H9 (cell line): ENCODE data around the gene OAS2. TPM values are rescaled to one million over a fixed set of nuclear protein-coding genes. Genes with fewer than 3 reads are reported as not detected.

Experiments used
- DNase-seq: peaks from one replicate; pipeline ENCODE4 v3.0.0-alpha.2; 2017
- H2AFZ ChIP-seq: one replicate; pipeline ENCODE4 v1.6.1; 2013; ENCODE audit warnings: mild to moderate bottlenecking, low read length, control low read depth, moderate library complexity
- H2AK5ac ChIP-seq: 2 replicates; pipeline ENCODE4 v1.6.1; 2013; ENCODE audit warnings: low read length, control low read depth, mixed read lengths; ENCODE audit not compliant: insufficient read length
- H2BK120ac ChIP-seq: one replicate; pipeline ENCODE4 v1.6.1; 2013; ENCODE audit warnings: low read depth, mild to moderate bottlenecking, low read length, control low read depth, inconsistent platforms; ENCODE audit not compliant: poor library complexity, severe bottlenecking
- H2BK12ac ChIP-seq: 2 replicates; pipeline ENCODE4 v1.6.1; 2013; ENCODE audit warnings: low read length, control low read depth, mixed read lengths, low read depth; ENCODE audit not compliant: insufficient read length
- H2BK15ac ChIP-seq: 2 replicates; pipeline ENCODE4 v1.6.1; 2013; ENCODE audit warnings: low read depth, low read length, control low read depth
- H2BK20ac ChIP-seq: one replicate; pipeline ENCODE4 v1.6.1; 2013; ENCODE audit warnings: low read depth, mild to moderate bottlenecking, low read length, control low read depth, inconsistent platforms; ENCODE audit not compliant: poor library complexity, severe bottlenecking
- H2BK5ac ChIP-seq: 2 replicates; pipeline ENCODE4 v1.6.1; 2013; ENCODE audit warnings: low read length, control low read depth, mixed read lengths; ENCODE audit not compliant: insufficient read length
- H3K14ac ChIP-seq: 2 replicates; pipeline ENCODE4 v1.6.1; 2013; ENCODE audit warnings: low read length, control low read depth; ENCODE audit not compliant: insufficient read depth
- H3K18ac ChIP-seq: 2 replicates; pipeline ENCODE4 v1.6.1; 2013; ENCODE audit warnings: low read depth, mild to moderate bottlenecking, mixed read lengths, low read length, control low read depth; ENCODE audit not compliant: insufficient read length
- H3K23ac ChIP-seq: 2 replicates; pipeline ENCODE4 v1.6.1; 2013; ENCODE audit warnings: low read length, control low read depth, mixed read lengths, low read depth; ENCODE audit not compliant: insufficient read length
- H3K23me2 ChIP-seq: 2 replicates; pipeline ENCODE4 v1.6.1; 2013; ENCODE audit warnings: low read depth, mild to moderate bottlenecking, mixed read lengths, low read length, control low read depth; ENCODE audit not compliant: insufficient read length, poor library complexity, severe bottlenecking
- H3K27ac ChIP-seq: 2 replicates; pipeline ENCODE4 v1.5.1; 2013; ENCODE audit warnings: low read length, control low read depth, mixed read lengths, low read depth; ENCODE audit not compliant: insufficient read length
- H3K27me3 ChIP-seq: 2 replicates; pipeline ENCODE4 v1.6.1; 2013; ENCODE audit warnings: low read length, control low read depth, inconsistent platforms; ENCODE audit not compliant: insufficient read depth
- H3K4ac ChIP-seq: 2 replicates; pipeline ENCODE4 v1.6.1; 2013; ENCODE audit warnings: low read depth, mild to moderate bottlenecking, control low read depth, inconsistent platforms, low read length, moderate library complexity
- H3K4me1 ChIP-seq: 2 replicates; pipeline ENCODE4 v1.6.1; 2013; ENCODE audit warnings: low read length, control low read depth, inconsistent platforms; ENCODE audit not compliant: insufficient read depth
- H3K4me2 ChIP-seq: 2 replicates; pipeline ENCODE4 v1.6.1; 2013; ENCODE audit warnings: low read length, control low read depth, mixed read lengths; ENCODE audit not compliant: insufficient read length, insufficient read depth
- H3K56ac ChIP-seq: 2 replicates; pipeline ENCODE4 v1.6.1; 2013; ENCODE audit warnings: low read depth, mild to moderate bottlenecking, mixed read lengths, low read length, control low read depth; ENCODE audit not compliant: insufficient read length
- H3K79me1 ChIP-seq: 2 replicates; pipeline ENCODE4 v1.6.1; 2013; ENCODE audit warnings: low read depth, mild to moderate bottlenecking, moderate library complexity, low read length, control low read depth, inconsistent platforms; ENCODE audit not compliant: insufficient read depth, poor library complexity, severe bottlenecking
- H3K79me2 ChIP-seq: 2 replicates; pipeline ENCODE4 v1.6.1; 2013; ENCODE audit warnings: low read length, control low read depth, inconsistent platforms; ENCODE audit not compliant: insufficient read depth
- H3K9ac ChIP-seq: 2 replicates; pipeline ENCODE4 v1.6.1; 2013; ENCODE audit warnings: low read length, control low read depth, mixed read lengths; ENCODE audit not compliant: insufficient read length; ENCODE audit errors: extremely low read depth
- H3K9me3 ChIP-seq: one replicate; pipeline ENCODE4 v1.6.1; 2013; ENCODE audit warnings: low read depth, low read length, inconsistent platforms; ENCODE audit not compliant: control insufficient read depth
- H3T11ph ChIP-seq: one replicate; pipeline ENCODE4 v1.6.1; 2013; ENCODE audit warnings: mild to moderate bottlenecking, low read length, control low read depth, inconsistent platforms
- H4K20me1 ChIP-seq: one replicate; pipeline ENCODE4 v1.6.1; 2013; ENCODE audit not compliant: control insufficient read depth, insufficient read length, insufficient read depth
- H4K5ac ChIP-seq: 2 replicates; pipeline ENCODE4 v1.6.1; 2013; ENCODE audit warnings: low read depth, mild to moderate bottlenecking, mixed read lengths, low read length, control low read depth; ENCODE audit not compliant: insufficient read length
- H4K8ac ChIP-seq: replicated peaks from 2 replicates; pipeline ENCODE4 v1.6.1; 2013; ENCODE audit warnings: low read length, control low read depth, mixed read lengths, low read depth; ENCODE audit not compliant: insufficient read length
- H4K91ac ChIP-seq: 2 replicates; pipeline ENCODE4 v1.6.1; 2013; ENCODE audit warnings: low read depth, mild to moderate bottlenecking, moderate library complexity, mixed read lengths, low read length, control low read depth; ENCODE audit not compliant: insufficient read length
- H3K27ac Mint-ChIP-seq, 3 experiments: 2 replicates in 2 of 3; 3 replicates in 1 of 3; pipeline ENCODE4 v1.8.0; 2020 to 2021; ENCODE audit warnings: mixed read lengths in 3 of 3, mild to moderate bottlenecking in 1 of 3, moderate library complexity in 1 of 3
- H3K27me3 Mint-ChIP-seq: 2 replicates; pipeline ENCODE4 v1.8.0; 2021; ENCODE audit warnings: low read depth, mild to moderate bottlenecking, moderate library complexity, mixed read lengths
- H3K36me3 Mint-ChIP-seq, 3 experiments: 2 replicates in 2 of 3; 3 replicates in 1 of 3; pipeline ENCODE4 v1.8.0; 2020 to 2021; ENCODE audit warnings: low read depth in 3 of 3, mixed read lengths in 3 of 3; ENCODE audit not compliant: insufficient read depth in 1 of 3
- H3K4me1 Mint-ChIP-seq, 2 experiments: 2 replicates each; pipeline ENCODE4 v1.8.0; 2020; ENCODE audit warnings: mixed read lengths in 2 of 2
- H3K4me3 Mint-ChIP-seq, 2 experiments: 2 replicates in 1 of 2; 3 replicates in 1 of 2; pipeline ENCODE4 v1.8.0; 2020 to 2021; ENCODE audit warnings: mild to moderate bottlenecking in 2 of 2, mixed read lengths in 2 of 2, moderate library complexity in 1 of 2
- H3K9me3 Mint-ChIP-seq, 2 experiments: 2 replicates in 1 of 2; 3 replicates in 1 of 2; pipeline ENCODE4 v1.8.0; 2020; ENCODE audit warnings: mild to moderate bottlenecking in 2 of 2, mixed read lengths in 2 of 2, moderate library complexity in 1 of 2
- WGBS: extraction: QIAGEN DNeasy Blood & Tissue Kit; methylation state at CpG from one replicate; pipeline ENCODE4 v1.1.7; 2013; ENCODE audit warnings: missing lambda C conversion rate, low lambda C conversion rate, mixed read lengths; ENCODE audit not compliant: insufficient read length; ENCODE audit errors: extremely low coverage; 5-methylcytosine and 5-hydroxymethylcytosine counted together
- total RNA-seq: library from RNA; stranded (reverse); gene quantifications from 2 replicates; pipeline ENCODE4 v1.2.1, GENCODE V29; 2021
- TF ChIP-seq, protein P1 (sequence below): fragments of 200-600 bp; sonication (generic); conservative IDR thresholded peaks from 3 replicates; pipeline ENCODE4 v1.8.0; 2021; ENCODE audit warnings: antibody characterized with exemption, mild to moderate bottlenecking

The OAS2 gene
- total RNA-seq, 1 experiment from 2014 or later = not detected

DNA sequence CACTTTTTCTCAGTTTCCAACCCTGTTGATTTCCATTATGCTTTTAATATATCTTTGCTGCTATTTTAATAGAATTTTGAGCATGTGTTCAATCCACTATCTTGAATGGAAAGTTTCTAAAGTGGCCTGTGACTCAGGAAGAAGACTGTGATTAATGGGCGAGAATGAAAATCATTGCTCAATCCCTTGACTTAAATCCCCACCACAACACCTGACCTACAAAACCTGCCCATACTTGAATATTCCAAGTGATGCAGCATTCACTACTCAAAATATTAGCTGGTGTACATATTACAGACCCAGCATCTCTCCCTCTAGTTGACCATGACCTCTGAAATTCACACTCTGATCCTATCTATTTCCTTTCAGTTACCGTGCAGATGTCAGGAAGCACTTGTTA, 41.4 kb upstream of the OAS2 start:
- H3K4me1 ChIP-seq = no peaks in the 10 kb centered on the region
- no peak overlapping the region for H3K9ac ChIP-seq
- H3K4me1 Mint-ChIP-seq = peaks cover 13 to 27% of the 10 kb centered on the region in 2 experiments
- H2AFZ ChIP-seq = no peak overlapping the region
- H3K27ac ChIP-seq = no peak overlapping the region
- no peaks in the 10 kb centered on the region for H3K9me3 ChIP-seq
- H3K23me2 ChIP-seq = peaks cover 8% of the 10 kb centered on the region
- no CpG with 5 or more reads among the region's 2 CpGs for WGBS
- no peaks in the 10 kb centered on the region for H3K79me1 ChIP-seq
- no peak overlapping the region for H3K23ac ChIP-seq
- H3K36me3 Mint-ChIP-seq = no peaks in the 10 kb centered on the region
- H3K27me3 ChIP-seq = no peaks in the 10 kb centered on the region; the same call in 1 of the 2 replicates
- no peak overlapping the region for H2BK12ac ChIP-seq
- no peak overlapping the region for H3K4me2 ChIP-seq
- H2AK5ac ChIP-seq = no peak overlapping the region
- no peak overlapping the region for H2BK120ac ChIP-seq
- DNase-seq = no peak
- H3K4me3 Mint-ChIP-seq = no peak overlapping the region
- H3K4ac ChIP-seq = no peak overlapping the region
- H3K14ac ChIP-seq = no peak overlapping the region
- no peak overlapping the region for H4K5ac ChIP-seq
- H3K18ac ChIP-seq = no peak overlapping the region
- H4K20me1 ChIP-seq = no peaks in the 10 kb centered on the region
- H3K9me3 Mint-ChIP-seq = no peaks in the 10 kb centered on the region; a peak in 1 of 5 replicates
- TF ChIP-seq, protein P1, sequence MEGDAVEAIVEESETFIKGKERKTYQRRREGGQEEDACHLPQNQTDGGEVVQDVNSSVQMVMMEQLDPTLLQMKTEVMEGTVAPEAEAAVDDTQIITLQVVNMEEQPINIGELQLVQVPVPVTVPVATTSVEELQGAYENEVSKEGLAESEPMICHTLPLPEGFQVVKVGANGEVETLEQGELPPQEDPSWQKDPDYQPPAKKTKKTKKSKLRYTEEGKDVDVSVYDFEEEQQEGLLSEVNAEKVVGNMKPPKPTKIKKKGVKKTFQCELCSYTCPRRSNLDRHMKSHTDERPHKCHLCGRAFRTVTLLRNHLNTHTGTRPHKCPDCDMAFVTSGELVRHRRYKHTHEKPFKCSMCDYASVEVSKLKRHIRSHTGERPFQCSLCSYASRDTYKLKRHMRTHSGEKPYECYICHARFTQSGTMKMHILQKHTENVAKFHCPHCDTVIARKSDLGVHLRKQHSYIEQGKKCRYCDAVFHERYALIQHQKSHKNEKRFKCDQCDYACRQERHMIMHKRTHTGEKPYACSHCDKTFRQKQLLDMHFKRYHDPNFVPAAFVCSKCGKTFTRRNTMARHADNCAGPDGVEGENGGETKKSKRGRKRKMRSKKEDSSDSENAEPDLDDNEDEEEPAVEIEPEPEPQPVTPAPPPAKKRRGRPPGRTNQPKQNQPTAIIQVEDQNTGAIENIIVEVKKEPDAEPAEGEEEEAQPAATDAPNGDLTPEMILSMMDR = no peak
- no peak overlapping the region for H4K91ac ChIP-seq
- no peak overlapping the region for H3T11ph ChIP-seq
- no peak overlapping the region for H4K8ac ChIP-seq
- no peak overlapping the region for H3K56ac ChIP-seq
- no peak overlapping the region for H2BK5ac ChIP-seq
- H2BK15ac ChIP-seq = no peak overlapping the region
- H3K27ac Mint-ChIP-seq = no peak overlapping the region
- H3K79me2 ChIP-seq = no peaks in the 10 kb centered on the region
- no peak overlapping the region for H2BK20ac ChIP-seq
- H3K27me3 Mint-ChIP-seq = peaks cover 32% of the 10 kb centered on the region
